Stomach (tissue), 4 donors: Measurements from ENCODE around the gene PPP2R5C.

Experiments used
- POLR2A ChIP-seq, 4 donors: fragments of 450-650 bp; IDR thresholded peaks; one replicate each; pipeline ENCODE4 v1.6.1; 2016; ENCODE audit warnings: antibody characterized with exemption in 4 of 4, control low read depth in 2 of 4, mild to moderate bottlenecking in 1 of 4, moderate library complexity in 1 of 4
- TF ChIP-seq, protein P1 (sequence below), 7 experiments: fragments of 450-650 bp in 4 of 7; fragments of 200-600 bp in 3 of 7; sonication (generic) in 3 of 7; IDR thresholded peaks; one replicate each; pipeline ENCODE4 v1.5.1; 2016 to 2019; ENCODE audit warnings: antibody characterized with exemption in 7 of 7, control low read depth in 2 of 7, mild to moderate bottlenecking in 1 of 7

DNA sequence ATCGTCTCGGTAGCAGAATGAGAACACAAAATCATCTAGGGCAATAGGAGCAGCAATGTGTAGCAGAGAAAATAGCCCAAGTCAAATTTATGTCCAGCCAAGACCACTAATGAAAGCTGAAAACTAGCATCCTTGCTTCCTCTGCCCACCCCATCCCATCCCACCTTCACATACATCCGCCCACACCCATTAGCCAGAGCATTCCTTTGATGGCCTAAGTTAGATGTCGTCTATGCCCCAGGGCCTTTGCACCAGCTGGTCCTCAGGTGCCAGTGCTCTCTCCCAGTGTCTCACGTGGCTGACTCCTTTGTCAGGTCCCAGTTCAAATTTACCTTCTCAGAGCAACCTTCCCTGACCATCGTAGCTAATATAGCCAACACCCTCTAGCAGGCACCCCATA is 17.8 kb upstream of the PPP2R5C start:
- TF ChIP-seq, protein P1, sequence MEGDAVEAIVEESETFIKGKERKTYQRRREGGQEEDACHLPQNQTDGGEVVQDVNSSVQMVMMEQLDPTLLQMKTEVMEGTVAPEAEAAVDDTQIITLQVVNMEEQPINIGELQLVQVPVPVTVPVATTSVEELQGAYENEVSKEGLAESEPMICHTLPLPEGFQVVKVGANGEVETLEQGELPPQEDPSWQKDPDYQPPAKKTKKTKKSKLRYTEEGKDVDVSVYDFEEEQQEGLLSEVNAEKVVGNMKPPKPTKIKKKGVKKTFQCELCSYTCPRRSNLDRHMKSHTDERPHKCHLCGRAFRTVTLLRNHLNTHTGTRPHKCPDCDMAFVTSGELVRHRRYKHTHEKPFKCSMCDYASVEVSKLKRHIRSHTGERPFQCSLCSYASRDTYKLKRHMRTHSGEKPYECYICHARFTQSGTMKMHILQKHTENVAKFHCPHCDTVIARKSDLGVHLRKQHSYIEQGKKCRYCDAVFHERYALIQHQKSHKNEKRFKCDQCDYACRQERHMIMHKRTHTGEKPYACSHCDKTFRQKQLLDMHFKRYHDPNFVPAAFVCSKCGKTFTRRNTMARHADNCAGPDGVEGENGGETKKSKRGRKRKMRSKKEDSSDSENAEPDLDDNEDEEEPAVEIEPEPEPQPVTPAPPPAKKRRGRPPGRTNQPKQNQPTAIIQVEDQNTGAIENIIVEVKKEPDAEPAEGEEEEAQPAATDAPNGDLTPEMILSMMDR (IDR thresholded peaks at IDR 0.05), result no peak
- no peak for TF ChIP-seq POLR2A (IDR thresholded peaks at IDR 0.05)
